Astrocyte (in vitro differentiated cells and primary cell): Measurements from ENCODE around the gene C1R. TPM values are rescaled to one million over a fixed set of nuclear protein-coding genes. Genes with fewer than 3 reads are reported as not detected.

Experiments
- DNase-seq: peaks from one replicate; pipeline ENCODE4 v3.0.0-alpha.2; 2010; ENCODE audit warnings: low read depth
- FAIRE-seq: peaks from 2 replicates; lab custom pipeline; 2011; peaks lifted over from hg19 to GRCh38; lab: Jason Lieb, UNC
- H2AFZ ChIP-seq: 2 replicates; pipeline ENCODE4 v1.6.0; 2012; ENCODE audit warnings: low read depth, low read length, inconsistent platforms
- H3K27ac ChIP-seq: 2 replicates; pipeline ENCODE4 v1.5.1; 2011; ENCODE audit warnings: low read depth, low read length, inconsistent platforms
- H3K27me3 ChIP-seq: 2 replicates; pipeline ENCODE4 v1.6.0; 2011; ENCODE audit warnings: low read length, inconsistent platforms; ENCODE audit not compliant: insufficient read depth
- H3K36me3 ChIP-seq: 2 replicates; pipeline ENCODE4 v1.5.1; 2011; ENCODE audit warnings: low read length, inconsistent platforms; ENCODE audit not compliant: insufficient read depth
- H3K4me1 ChIP-seq: 2 replicates; pipeline ENCODE4 v1.5.1; 2011; ENCODE audit warnings: low read length, inconsistent platforms; ENCODE audit not compliant: insufficient read depth
- H3K4me2 ChIP-seq: 2 replicates; pipeline ENCODE4 v1.6.0; 2012; ENCODE audit warnings: low read length, inconsistent platforms
- H3K4me3 ChIP-seq: 2 replicates; pipeline ENCODE4 v1.5.1; 2011; ENCODE audit warnings: low read depth, mild to moderate bottlenecking, low read length, inconsistent platforms; ENCODE audit not compliant: insufficient read depth
- H3K79me2 ChIP-seq: 2 replicates; pipeline ENCODE4 v1.6.0; 2012; ENCODE audit warnings: mild to moderate bottlenecking, low read length, inconsistent platforms; ENCODE audit not compliant: insufficient read depth
- H3K9ac ChIP-seq: 2 replicates; pipeline ENCODE4 v1.6.0; 2012; ENCODE audit warnings: mild to moderate bottlenecking, low read length, inconsistent platforms
- H3K9me3 ChIP-seq: 2 replicates; pipeline ENCODE4 v1.5.1; 2012; ENCODE audit warnings: low read depth, mild to moderate bottlenecking, low read length, inconsistent platforms; ENCODE audit not compliant: insufficient read depth
- H4K20me1 ChIP-seq: 2 replicates; pipeline ENCODE4 v1.6.0; 2012; ENCODE audit warnings: low read length, inconsistent platforms; ENCODE audit not compliant: insufficient read depth
- H3K27ac Mint-ChIP-seq: one replicate; pipeline ENCODE4 v1.8.0; 2021; ENCODE audit warnings: mild to moderate bottlenecking, mixed read lengths; ENCODE audit not compliant: unreplicated experiment
- H3K27me3 Mint-ChIP-seq: one replicate; pipeline ENCODE4 v1.8.0; 2021; ENCODE audit warnings: low read depth, mixed read lengths; ENCODE audit not compliant: unreplicated experiment
- H3K36me3 Mint-ChIP-seq: one replicate; pipeline ENCODE4 v1.8.0; 2021; ENCODE audit warnings: low read depth, mixed read lengths; ENCODE audit not compliant: unreplicated experiment
- H3K4me1 Mint-ChIP-seq: one replicate; pipeline ENCODE4 v1.8.0; 2021; ENCODE audit warnings: low read depth, mixed read lengths; ENCODE audit not compliant: unreplicated experiment
- H3K4me3 Mint-ChIP-seq: one replicate; pipeline ENCODE4 v1.8.0; 2021; ENCODE audit warnings: mild to moderate bottlenecking, moderate library complexity, mixed read lengths; ENCODE audit not compliant: unreplicated experiment
- H3K9me3 Mint-ChIP-seq: one replicate; pipeline ENCODE4 v1.8.0; 2021; ENCODE audit warnings: mild to moderate bottlenecking, mixed read lengths; ENCODE audit not compliant: unreplicated experiment
- EZH2 ChIP-seq: IDR thresholded peaks from 2 replicates; pipeline ENCODE4 v1.6.1; 2012; ENCODE audit warnings: mild to moderate bottlenecking, low read length, inconsistent platforms; ENCODE audit not compliant: insufficient read depth
- total RNA-seq: library from RNA; stranded (reverse); gene quantifications from 2 replicates; pipeline ENCODE4 v1.2.1, GENCODE V29; 2021
- TF ChIP-seq, protein P1 (sequence below): IDR thresholded peaks from 2 replicates; pipeline ENCODE4 v1.5.1; 2011; ENCODE audit warnings: low read depth, mild to moderate bottlenecking, inconsistent platforms, low read length, moderate library complexity; ENCODE audit not compliant: insufficient read depth

The C1R gene
- total RNA-seq, 1 donor from 2014 or later = 0.86 TPM

DNA sequence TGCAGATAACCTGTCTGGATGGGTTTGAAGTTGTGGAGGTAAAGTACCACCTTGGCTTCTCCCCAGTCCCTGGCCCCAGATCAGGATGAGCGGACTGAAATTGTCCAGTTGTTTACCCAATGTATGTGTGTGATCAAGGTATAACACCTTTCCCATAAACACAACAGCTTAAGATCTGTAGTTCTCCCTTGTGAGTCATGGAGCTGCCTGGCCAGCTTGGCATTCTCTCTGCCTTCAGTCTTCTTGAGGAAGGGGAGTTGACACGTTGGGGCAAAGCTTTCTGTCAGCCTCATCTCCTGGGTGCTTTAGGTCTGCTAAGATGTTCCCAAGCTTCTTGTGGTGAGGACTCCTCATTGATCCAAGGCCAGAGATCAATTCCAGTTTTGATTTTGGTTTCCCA is 25.6 kb downstream of the C1R start:
- H3K79me2 ChIP-seq = no peaks in the 10 kb centered on the region
- H4K20me1 ChIP-seq = no peaks in the 10 kb centered on the region
- no peak overlapping the region for H3K9ac ChIP-seq
- no peaks in the 10 kb centered on the region for H3K9me3 ChIP-seq
- no peak overlapping the region for H3K27ac ChIP-seq
- no peak for FAIRE-seq
- no peak overlapping the region for H3K27ac Mint-ChIP-seq
- TF ChIP-seq, protein P1, sequence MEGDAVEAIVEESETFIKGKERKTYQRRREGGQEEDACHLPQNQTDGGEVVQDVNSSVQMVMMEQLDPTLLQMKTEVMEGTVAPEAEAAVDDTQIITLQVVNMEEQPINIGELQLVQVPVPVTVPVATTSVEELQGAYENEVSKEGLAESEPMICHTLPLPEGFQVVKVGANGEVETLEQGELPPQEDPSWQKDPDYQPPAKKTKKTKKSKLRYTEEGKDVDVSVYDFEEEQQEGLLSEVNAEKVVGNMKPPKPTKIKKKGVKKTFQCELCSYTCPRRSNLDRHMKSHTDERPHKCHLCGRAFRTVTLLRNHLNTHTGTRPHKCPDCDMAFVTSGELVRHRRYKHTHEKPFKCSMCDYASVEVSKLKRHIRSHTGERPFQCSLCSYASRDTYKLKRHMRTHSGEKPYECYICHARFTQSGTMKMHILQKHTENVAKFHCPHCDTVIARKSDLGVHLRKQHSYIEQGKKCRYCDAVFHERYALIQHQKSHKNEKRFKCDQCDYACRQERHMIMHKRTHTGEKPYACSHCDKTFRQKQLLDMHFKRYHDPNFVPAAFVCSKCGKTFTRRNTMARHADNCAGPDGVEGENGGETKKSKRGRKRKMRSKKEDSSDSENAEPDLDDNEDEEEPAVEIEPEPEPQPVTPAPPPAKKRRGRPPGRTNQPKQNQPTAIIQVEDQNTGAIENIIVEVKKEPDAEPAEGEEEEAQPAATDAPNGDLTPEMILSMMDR = no peak
- TF ChIP-seq EZH2 = no peak
- H3K4me2 ChIP-seq = no peak overlapping the region
- peaks cover 8% of the 10 kb centered on the region for H3K4me1 Mint-ChIP-seq
- no peak overlapping the region for H2AFZ ChIP-seq
- no peak overlapping the region for H3K4me3 Mint-ChIP-seq
- peaks cover 44% of the 10 kb centered on the region for H3K27me3 Mint-ChIP-seq
- H3K4me3 ChIP-seq = no peak overlapping the region
- H3K36me3 ChIP-seq = no peaks in the 10 kb centered on the region
- no peaks in the 10 kb centered on the region for H3K4me1 ChIP-seq
- H3K27me3 ChIP-seq = peaks cover 18% of the 10 kb centered on the region
- peaks cover 3% of the 10 kb centered on the region for H3K36me3 Mint-ChIP-seq
- peaks cover 7% of the 10 kb centered on the region for H3K9me3 Mint-ChIP-seq
- no peak for DNase-seq

DNA sequence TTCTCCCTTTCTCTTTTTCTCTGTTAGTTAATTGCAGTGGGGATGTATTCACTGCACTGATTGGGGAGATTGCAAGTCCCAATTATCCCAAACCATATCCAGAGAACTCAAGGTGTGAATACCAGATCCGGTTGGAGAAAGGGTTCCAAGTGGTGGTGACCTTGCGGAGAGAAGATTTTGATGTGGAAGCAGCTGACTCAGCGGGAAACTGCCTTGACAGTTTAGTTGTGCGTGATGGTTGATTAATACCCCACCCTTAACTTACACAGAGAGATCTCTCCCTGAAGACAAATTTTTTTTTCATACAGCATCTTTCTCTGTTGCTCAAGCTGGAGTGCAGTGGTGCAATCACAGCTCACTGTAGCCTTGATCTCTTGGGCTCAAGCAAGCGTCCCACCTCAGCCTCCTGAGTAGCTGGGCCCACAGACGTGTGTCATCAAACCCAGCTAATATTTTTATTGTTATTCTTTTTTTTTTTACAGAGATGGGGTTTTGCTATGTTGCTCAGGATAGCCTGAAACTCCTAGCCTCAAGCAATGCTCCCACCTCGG is 27.1 kb downstream of the C1R start:
- H3K27me3 ChIP-seq = peaks cover 18% of the 10 kb centered on the region
- no peak overlapping the region for H2AFZ ChIP-seq
- Mint-ChIP-seq H3K4me3 (no peak overlapping the region), H3K36me3 (peaks cover 3% of the 10 kb centered on the region), H3K27ac (no peak overlapping the region), H3K9me3 (peaks cover 2% of the 10 kb centered on the region), H3K4me1 (peaks cover 14% of the 10 kb centered on the region), H3K27me3 (peaks cover 49% of the 10 kb centered on the region)
- H3K9ac ChIP-seq = no peak overlapping the region
- DNase-seq (no peak), FAIRE-seq (no peak)
- H3K36me3 ChIP-seq = no peaks in the 10 kb centered on the region
- H3K4me2 ChIP-seq = no peak overlapping the region
- no peak for TF ChIP-seq EZH2
- TF ChIP-seq, protein P1 = no peak
- H3K79me2 ChIP-seq = no peaks in the 10 kb centered on the region
- no peak overlapping the region for H3K27ac ChIP-seq
- no peaks in the 10 kb centered on the region for H3K9me3 ChIP-seq
- no peaks in the 10 kb centered on the region for H4K20me1 ChIP-seq
- no peak overlapping the region for H3K4me3 ChIP-seq
- H3K4me1 ChIP-seq = peaks cover 5% of the 10 kb centered on the region

DNA sequence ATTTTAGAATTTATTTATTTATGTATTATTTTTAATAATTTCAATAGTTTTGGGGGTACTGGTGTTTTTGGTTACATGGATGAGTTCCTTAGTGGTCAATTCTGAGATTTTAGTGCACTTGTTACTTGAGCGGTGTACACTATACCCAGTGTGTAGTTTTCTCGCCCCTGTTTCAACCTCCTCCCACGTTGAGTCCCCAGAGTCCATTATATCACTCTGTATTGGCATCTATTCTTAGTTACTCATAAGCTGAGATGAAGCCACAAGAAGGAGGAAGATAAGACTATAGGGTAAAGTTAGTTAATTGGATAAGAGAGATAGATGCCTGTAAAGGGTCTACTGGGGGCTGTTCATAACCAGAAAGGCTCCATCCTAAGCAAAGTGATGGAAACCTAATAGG is 27.7 kb downstream of the C1R start:
- Mint-ChIP-seq H3K27ac (no peak overlapping the region), H3K36me3 (no peaks in the 10 kb centered on the region), H3K9me3 (peaks cover 2% of the 10 kb centered on the region), H3K4me1 (peaks cover 16% of the 10 kb centered on the region), H3K27me3 (peaks cover 46% of the 10 kb centered on the region), H3K4me3 (no peak overlapping the region)
- Histone ChIP-seq H2AFZ (no peak overlapping the region), H4K20me1 (no peaks in the 10 kb centered on the region), H3K27ac (no peak overlapping the region), H3K9me3 (no peaks in the 10 kb centered on the region), H3K79me2 (no peaks in the 10 kb centered on the region), H3K4me1 (peaks cover 5% of the 10 kb centered on the region), H3K36me3 (no peaks in the 10 kb centered on the region), H3K4me2 (no peak overlapping the region), H3K9ac (no peak overlapping the region), H3K4me3 (no peak overlapping the region), H3K27me3 (peaks cover 20% of the 10 kb centered on the region)
- TF ChIP-seq EZH2 = no peak
- TF ChIP-seq, protein P1 = no peak
- FAIRE-seq = no peak
- no peak for DNase-seq
